Retinal pigment epithelial cell (primary cell): ENCODE results near the gene MSI2.

ENCODE experiments used
- DNase-seq: peaks from one replicate; pipeline ENCODE4 v3.0.0-alpha.2; 2010; ENCODE audit warnings: low read depth
- H3K4me3 ChIP-seq: 2 replicates; pipeline ENCODE4 v1.5.1; 2011; ENCODE audit warnings: mild to moderate bottlenecking, low read length, control low read depth, moderate library complexity
- TF ChIP-seq, protein P1 (sequence below): conservative IDR thresholded peaks from 2 replicates; pipeline ENCODE4 v1.5.1; 2011; ENCODE audit warnings: low read depth, low read length, control low read depth, inconsistent platforms

The MSI2 gene

GRCh38 chr17:57599271-57600045 is 343.1 kb downstream of the MSI2 start:
- no peak for DNase-seq
- H3K4me3 ChIP-seq: no peak overlapping the region
- TF ChIP-seq, protein P1, sequence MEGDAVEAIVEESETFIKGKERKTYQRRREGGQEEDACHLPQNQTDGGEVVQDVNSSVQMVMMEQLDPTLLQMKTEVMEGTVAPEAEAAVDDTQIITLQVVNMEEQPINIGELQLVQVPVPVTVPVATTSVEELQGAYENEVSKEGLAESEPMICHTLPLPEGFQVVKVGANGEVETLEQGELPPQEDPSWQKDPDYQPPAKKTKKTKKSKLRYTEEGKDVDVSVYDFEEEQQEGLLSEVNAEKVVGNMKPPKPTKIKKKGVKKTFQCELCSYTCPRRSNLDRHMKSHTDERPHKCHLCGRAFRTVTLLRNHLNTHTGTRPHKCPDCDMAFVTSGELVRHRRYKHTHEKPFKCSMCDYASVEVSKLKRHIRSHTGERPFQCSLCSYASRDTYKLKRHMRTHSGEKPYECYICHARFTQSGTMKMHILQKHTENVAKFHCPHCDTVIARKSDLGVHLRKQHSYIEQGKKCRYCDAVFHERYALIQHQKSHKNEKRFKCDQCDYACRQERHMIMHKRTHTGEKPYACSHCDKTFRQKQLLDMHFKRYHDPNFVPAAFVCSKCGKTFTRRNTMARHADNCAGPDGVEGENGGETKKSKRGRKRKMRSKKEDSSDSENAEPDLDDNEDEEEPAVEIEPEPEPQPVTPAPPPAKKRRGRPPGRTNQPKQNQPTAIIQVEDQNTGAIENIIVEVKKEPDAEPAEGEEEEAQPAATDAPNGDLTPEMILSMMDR: no peak

GRCh38 chr17:57600074-57600473 is 343.8 kb downstream of the MSI2 start:
- no peak overlapping the region for H3K4me3 ChIP-seq
- no peak for DNase-seq
- TF ChIP-seq, protein P1: no peak

DNA sequence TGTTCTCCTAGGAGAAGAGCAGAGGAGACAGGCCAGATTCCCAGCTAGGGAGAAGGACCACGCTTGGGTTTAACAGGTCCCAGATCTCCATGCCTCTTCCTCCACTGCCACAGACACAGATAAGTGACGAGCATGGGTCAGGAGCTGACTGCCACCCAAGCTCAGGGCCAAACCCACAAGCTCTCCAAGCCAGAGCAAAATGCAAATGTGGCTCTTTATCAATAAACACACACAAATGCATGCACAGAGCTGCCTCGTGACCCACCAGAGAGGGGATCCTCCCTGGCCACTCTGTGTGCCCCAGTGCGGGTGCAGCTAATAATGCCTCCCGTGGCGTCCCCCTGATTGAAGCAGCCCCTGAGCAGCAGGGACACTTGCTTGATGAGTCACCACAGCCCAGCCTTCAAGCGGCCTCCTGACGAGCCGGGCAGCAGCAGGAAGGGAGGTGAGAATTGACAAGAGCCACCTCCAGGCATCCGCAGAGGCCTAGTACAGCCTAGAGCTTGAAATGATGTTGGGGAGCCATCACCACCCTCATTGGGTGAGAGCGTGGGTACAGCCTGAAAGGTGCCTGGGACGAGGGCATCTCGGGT is 344.9 kb downstream of the MSI2 start:
- TF ChIP-seq, protein P1: no peak
- H3K4me3 ChIP-seq: no peak overlapping the region
- no peak for DNase-seq

DNA sequence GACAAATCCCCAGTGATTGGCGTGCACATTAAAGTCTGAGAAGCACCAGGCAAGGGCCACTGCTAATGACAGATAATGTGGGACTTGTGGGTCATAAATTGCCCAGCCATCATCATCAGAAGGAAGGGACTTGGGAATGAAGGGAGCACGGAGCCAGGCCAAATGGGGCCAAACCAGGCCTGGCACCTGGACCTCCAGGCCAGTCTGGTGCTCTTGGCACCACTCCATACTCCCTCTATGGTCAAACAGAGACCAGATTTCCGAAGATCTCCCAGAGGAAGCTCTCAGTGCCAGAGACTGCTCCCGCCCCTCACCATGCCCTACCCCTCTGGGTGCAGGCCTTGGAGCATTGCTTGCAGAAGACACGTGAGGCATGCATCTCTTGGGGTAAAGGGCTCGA is 346.6 kb downstream of the MSI2 start:
- TF ChIP-seq, protein P1: no peak
- H3K4me3 ChIP-seq: no peak overlapping the region
- DNase-seq: no peak

- H3K4me3 ChIP-seq: no peak overlapping the region
- no peak for DNase-seq
- TF ChIP-seq, protein P1: no peak
These were observed 347.2 kb downstream of the MSI2 start for GRCh38 chr17:57603546-57603945.

- DNase-seq: no peak
- no peak overlapping the region for H3K4me3 ChIP-seq
- TF ChIP-seq, protein P1: no peak
These were observed 347.7 kb downstream of the MSI2 start for GRCh38 chr17:57603978-57604377.
